ENCODE data around the gene TBC1D22A.

GRCh38 chr22:46835288-46835687 lies 72.8 kb downstream of the TBC1D22A start:
- TF ChIP-seq CTCF (IDR thresholded peaks at IDR 0.05) (no peak), POLR2A (IDR thresholded peaks at IDR 0.05) (no peak)
